ENCODE measurements around the gene CSAD.

- TF ChIP-seq CTCF (IDR thresholded peaks at IDR 0.05) (no peak), EP300 (IDR thresholded peaks at IDR 0.05; ENCODE audit: low read depth) (no peak), POLR2AphosphoS5 (IDR thresholded peaks at IDR 0.05) (no peak), POLR2A (IDR thresholded peaks at IDR 0.05) (no peak)
Observed at GRCh38 chr12:53115891-53116648, 64.7 kb downstream of the CSAD start.
